GM19438 (cell line): ENCODE measurements around the gene ITGAL.
A peak's percentile ranks its signal among the peaks of the same experiment; 100 is the strongest.

Experiments
- ATAC-seq: cut with Tn5 transposase; IDR thresholded peaks from one replicate; pipeline ENCODE4 v1.9.1; 2021; ENCODE audit warnings: low read depth; ENCODE audit not compliant: unreplicated experiment

The ITGAL gene

DNA sequence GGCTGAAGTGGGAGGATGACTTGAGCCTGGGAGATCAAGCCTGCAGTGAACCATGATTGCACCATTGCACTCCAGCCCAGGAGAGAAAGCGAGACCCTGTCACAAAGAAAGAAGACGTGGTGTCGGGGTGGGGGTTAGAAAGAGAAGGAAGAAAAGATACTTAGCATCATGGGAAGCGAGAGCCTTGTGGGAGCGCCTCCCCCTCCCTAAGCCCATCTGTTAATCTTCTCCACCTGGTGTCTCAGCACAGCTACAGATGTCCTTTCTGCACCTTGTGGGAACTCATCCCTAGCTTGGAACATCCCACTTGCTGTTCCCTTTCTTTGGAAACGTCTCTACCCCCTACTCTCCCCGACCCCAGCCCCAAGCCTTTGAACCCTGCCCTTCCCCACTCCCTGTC, 93.0 kb downstream of the ITGAL start:
- ATAC-seq: no peak

DNA sequence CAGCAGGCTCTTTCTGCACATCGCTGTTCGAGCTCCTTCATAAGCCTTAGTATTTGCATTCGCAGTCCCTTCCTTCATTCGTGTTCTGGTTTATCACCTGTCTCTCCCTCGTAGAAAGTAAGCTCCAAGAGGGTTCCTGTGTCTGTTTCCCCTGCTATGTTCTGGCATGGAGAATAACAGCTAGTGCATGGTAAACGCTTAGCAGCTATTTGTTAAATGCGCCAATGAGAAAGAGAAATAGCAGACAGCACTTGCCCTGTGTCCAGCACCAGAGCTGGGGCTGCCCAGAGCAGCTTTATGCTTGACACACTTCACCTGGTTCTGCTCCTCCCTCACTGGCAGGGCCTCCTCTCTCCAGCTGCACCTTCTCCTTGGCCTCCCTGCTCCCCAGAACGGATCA, 93.4 kb downstream of the ITGAL start:
- no peak for ATAC-seq

GRCh38 chr16:30566531-30566930, 94.0 kb downstream of the ITGAL start:
- no peak for ATAC-seq

DNA sequence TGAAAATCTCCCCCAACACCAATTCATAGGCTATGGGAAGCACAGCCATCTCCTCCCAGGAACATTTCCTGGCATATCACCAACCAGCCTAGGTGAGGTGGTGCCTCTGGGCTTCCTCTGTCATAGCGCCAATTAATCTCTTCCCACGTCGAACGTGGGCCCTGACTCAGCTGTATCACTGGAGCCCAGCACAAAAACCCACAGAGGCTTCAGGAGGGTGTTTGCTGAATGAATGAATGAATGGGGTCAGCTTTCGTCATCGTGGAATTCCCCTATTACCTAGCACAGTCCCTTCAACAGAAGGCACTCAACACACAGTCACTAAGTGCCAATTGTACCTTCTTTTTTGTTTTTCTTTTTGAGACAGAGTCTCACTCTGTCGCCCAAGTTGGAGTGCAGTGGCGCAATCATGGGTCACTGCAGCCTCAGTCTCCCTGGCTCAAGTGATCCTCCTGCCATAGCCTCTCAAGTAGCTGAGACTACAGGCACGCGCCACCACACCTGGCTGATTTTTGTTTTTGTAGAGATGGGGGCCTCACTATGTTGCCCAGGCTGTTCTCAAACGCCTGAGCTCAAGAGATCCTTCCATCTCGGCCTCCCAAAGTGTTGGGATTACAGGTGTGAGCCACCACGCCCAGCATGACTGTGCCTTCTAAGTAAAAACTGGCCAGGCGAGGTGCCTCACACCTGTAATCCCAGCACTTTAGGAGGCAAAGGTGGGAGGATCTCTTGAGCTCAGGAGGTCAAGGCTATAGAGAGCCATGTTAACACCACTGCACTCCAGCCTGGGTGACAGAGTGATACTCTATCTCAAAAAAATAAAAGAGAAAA, 94.8 kb downstream of the ITGAL start:
- no peak for ATAC-seq

- ATAC-seq: no peak
Observed at GRCh38 chr16:30567991-30568638, 95.6 kb downstream of the ITGAL start.

DNA sequence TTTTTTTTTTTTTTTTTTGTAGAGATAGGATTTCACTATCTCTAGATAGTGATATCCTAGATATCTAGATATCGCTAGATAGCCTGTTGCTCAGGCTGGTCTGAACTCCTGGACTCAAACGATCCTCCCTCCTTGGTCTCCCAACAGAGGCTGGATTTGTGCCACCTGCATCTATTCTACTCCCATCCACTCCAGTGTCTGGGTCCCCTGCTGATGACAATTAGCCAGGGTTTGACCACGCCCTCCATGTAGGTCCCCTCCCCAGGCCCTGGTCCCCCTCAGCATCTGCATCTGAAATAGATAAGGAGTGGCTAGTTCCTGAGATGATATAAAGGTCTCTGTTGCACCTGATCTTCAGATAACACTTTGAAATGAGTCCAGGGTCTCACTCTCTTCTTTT, 96.7 kb downstream of the ITGAL start:
- no peak for ATAC-seq

DNA sequence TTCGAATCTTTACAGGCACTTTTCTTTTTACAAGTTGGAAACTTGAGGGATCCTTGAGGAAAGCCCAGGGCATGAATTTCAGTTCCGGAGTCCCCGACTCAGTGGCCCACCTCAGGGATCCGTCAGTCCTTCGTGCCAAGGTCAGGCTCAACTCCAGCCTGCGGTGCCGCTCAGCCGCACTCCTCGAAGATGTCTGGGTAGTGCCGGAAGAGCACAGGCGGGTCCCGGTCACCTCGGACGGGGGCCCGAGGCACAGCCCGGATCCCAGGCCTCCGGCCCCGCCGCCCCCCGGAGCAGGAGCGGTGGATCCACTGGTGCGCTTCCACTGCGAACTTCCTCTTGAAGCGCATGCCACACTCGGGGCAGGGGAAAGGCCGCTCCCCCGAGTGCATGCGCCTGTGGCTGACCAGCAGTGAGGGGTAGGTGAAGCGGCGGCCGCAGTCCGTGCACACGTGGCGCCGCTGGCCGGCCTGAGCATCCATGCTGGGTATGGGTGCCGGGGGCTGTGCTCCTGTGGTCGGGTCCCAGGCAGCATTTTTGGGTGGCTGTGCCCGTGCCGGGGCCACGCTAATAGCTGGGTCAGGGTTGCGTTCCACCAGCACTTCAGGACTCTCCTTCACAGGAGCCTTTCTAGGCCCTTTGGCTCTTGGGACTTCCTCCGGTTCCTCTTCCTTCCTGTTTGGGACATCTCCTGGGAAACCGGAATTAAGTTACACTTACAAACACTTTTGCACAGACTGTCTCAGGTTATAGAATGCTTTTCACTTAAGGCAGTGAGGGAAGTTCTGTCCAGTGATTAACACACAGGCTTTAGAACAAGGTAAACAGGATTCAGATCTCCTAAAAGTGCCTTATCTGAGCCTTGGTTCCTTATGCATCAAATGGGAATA, 97.4 kb downstream of the ITGAL start:
- ATAC-seq: no peak

GRCh38 chr16:30570636-30571444, 98.3 kb downstream of the ITGAL start:
- ATAC-seq: no peak

DNA sequence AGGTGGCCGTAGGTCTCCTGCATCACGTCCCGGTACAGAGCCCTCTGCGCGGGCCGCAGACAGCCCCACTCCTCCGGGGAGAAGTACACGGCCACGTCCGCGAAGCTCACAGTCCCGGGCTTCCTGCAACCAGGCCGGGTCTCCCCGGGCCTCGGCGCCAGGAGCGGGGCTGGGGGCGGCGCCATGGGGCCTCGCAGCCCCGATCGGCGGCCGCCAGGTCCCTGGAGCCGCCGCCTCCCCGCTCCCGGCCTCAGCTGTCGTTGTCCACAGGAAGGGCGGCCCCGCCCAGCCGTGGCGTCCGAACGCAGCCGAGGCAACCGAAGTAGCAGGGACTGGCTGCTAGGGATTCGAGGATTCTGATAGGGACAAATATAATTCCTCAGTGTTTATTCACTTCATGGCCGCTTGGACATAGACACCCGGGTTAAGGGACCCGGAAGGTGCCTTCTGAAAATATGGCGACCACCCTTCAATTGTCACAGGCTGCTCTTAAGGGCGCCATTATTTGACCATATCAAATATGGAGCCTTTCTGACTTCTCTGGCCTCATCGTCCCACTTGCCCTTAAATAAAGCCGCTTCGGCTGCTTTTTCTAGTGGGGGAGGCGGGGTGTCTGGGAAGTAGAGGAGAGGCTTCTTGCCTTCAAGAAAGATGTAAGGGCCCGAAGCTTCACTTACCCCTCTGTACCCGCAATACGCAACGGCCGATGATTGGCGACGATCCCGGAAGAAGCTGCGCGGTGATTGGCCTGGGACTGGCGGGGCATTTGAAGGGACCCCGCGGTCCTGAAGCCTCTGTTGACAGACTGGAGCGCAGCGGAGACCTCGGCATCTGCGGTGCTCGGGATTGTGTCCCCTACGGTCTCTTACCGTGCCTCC, 99.1 kb downstream of the ITGAL start, which contains the start of gene ZNF688:
TSS of gene ZNF688 (minus strand) at position 270 of the 878 bp plus-strand sequence. CDS start at position 185, 85 bp downstream.
- ATAC-seq: peak; percentile 78
